Transverse colon (tissue), 4 donors: ENCODE data around the gene C16orf86.
A peak's percentile ranks its signal among the peaks of the same experiment; 100 is the strongest.

Experiments
- CTCF ChIP-seq, 5 experiments: fragments of 200-600 bp in 3 of 5; fragments of 450-650 bp in 2 of 5; sonication (generic) in 3 of 5; IDR thresholded peaks; 1 replicate in 2 of 5; 2 replicates in 3 of 5; pipeline ENCODE4 v1.5.1; 2016 to 2017; ENCODE audit warnings: antibody characterized with exemption in 5 of 5, inconsistent platforms in 3 of 5, mild to moderate bottlenecking in 2 of 5, moderate library complexity in 1 of 5
- EP300 ChIP-seq: sonication (generic); formaldehyde crosslinking; IDR thresholded peaks from one replicate; pipeline ENCODE4 v1.6.1; 2017; ENCODE audit warnings: antibody characterized with exemption, low read depth
- POLR2A ChIP-seq: fragments of 450-650 bp; IDR thresholded peaks from one replicate; pipeline ENCODE4 v1.6.1; 2016; ENCODE audit warnings: antibody characterized with exemption, mild to moderate bottlenecking, moderate library complexity
- POLR2AphosphoS5 ChIP-seq, 3 donors: sonication (generic); formaldehyde crosslinking; IDR thresholded peaks; one replicate each; pipeline ENCODE4 v1.6.1; 2016; ENCODE audit warnings: antibody characterized with exemption in 3 of 3

- TF ChIP-seq POLR2A (no peak), CTCF (IDR thresholded peaks at IDR 0.05) (no peak), POLR2AphosphoS5 (IDR thresholded peaks at IDR 0.05) (peak in 1 of 3 donors; percentile 50), EP300 (no peak)
These were observed 11.9 kb downstream of the C16orf86 start for GRCh38 chr16:67678354-67679023.
